ENCODE results near the gene GTF3A. TPM values are rescaled to one million over a fixed set of nuclear protein-coding genes. Genes with fewer than 3 reads are reported as not detected.

The GTF3A gene
- total RNA-seq, 1 experiment from 2014 or later, result 127 TPM

Small RNAs within 50 kb of the gene (small RNA-seq; reads per million reads assigned to genes)
- gene RNY1P1, result not detected

Other genes starting within 250 kb of the GTF3A start
- 982 and 1,844 TPM in 2 replicates for gene RPL21, start 173.1 kb upstream of the GTF3A start, total RNA-seq (2014; rRNA removed; shearing (Covaris generic))
- gene RASL11A, start 153.8 kb upstream of the GTF3A start, total RNA-seq (2014; rRNA removed; shearing (Covaris generic)), result 13.4 and 16.2 TPM in 2 replicates
- 25.0 and 40.3 TPM in 2 replicates for gene MTIF3, start 25.9 kb downstream of the GTF3A start, total RNA-seq (2014; rRNA removed; shearing (Covaris generic))
- 6.5 and 8.0 TPM in 2 replicates for gene LNX2, start 195.9 kb downstream of the GTF3A start, total RNA-seq (2014; rRNA removed; shearing (Covaris generic))
- 168 and 203 TPM in 2 replicates for gene POLR1D, start 197.3 kb downstream of the GTF3A start, total RNA-seq (2014; rRNA removed; shearing (Covaris generic))